HG02798 (cell line): ENCODE data around the gene GPR37.

ENCODE experiments used
- ATAC-seq: cut with Tn5 transposase; IDR thresholded peaks from one replicate; pipeline ENCODE4 v1.9.1; 2021; ENCODE audit warnings: mild to moderate bottlenecking; ENCODE audit not compliant: unreplicated experiment, poor library complexity

GPR37 gene, protein sequence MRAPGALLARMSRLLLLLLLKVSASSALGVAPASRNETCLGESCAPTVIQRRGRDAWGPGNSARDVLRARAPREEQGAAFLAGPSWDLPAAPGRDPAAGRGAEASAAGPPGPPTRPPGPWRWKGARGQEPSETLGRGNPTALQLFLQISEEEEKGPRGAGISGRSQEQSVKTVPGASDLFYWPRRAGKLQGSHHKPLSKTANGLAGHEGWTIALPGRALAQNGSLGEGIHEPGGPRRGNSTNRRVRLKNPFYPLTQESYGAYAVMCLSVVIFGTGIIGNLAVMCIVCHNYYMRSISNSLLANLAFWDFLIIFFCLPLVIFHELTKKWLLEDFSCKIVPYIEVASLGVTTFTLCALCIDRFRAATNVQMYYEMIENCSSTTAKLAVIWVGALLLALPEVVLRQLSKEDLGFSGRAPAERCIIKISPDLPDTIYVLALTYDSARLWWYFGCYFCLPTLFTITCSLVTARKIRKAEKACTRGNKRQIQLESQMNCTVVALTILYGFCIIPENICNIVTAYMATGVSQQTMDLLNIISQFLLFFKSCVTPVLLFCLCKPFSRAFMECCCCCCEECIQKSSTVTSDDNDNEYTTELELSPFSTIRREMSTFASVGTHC

DNA sequence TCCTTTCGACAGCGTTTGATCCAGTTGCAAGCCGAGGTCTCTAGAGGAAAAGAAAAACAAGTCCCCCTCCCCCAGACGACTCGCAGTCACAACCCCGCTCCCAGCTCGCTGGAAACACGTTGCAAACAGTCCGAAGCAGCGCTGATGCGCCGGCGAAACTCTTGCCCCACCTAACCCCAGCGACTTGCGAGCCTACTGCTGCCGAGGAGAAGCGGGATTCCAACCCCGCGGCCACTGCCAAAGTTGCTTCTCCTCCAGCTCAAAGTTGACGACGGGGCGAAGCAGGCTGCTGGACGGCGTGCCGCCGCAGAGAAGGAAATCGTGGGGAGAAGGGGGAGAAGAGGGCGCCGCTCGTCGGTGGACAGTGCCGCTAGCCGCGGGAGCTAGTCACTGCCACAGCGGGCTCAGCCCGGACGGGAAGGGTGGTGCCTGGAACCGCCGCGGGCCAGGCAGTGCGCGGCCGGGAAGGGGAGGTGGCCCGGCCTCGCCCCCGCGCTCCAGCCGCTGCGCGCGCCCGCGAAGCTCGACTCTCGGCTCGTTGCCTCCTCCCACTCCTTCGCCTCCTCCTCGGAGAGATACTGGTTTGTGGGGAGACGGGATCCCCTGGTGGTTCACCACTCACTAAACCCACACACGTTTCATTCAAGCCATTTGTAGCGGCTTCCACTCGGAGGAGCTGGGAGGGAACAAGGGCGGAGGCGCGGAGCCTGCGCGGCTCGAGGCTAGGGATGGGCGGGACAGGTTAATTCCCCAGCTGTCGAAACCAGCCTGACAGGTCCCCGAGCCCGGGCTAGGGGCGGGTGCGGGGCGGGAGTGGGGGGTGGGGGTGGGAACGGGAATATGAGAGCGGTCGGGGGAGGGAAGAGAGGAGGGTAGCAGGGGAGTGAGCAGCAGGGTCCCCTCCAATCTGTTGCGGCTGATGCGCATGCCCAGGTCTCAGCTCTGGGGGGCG is at the start of gene GPR37:
Gene GPR37, minus strand, starts transcription at position 392 of the 952 bp plus-strand sequence. CDS start 816 bp downstream, outside the sequence.
- peak; percentile 77 for ATAC-seq

DNA sequence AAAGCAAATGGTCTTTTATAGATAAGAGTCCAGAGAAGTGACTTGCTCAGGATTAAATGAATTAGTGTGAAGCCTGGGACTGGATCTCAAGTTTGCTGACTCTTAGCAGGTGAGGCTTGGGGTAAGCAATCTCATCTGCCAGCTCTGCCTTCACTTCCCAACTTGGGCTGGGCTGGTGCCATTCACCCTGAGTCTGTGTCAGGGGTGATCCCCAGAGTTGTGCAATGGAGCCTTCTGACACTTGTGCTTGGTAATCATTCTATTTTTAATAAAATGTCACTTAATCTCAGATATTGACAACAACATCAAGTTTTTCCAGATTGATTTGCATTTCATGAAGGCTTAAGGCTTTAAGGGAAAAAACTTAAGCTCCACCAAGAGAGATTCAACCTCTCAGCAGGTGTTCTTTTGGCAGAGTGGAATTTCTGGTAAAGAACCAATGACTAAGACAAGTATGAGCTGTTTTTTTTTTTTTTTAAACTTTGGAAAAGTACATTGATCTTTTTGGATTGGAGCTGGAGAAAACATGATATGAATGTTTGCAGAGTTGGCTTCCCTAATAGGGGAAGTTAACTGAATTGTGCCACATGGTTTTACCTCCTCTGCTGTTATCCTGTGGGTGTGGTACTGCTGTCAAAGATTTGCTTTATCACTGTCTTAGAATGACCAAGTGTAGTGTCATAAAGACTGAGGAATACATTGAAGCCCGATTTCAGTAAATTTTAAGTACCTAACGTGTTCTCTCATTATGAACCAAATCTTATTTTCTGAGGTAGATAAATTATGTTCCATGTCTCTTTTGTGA is 48.6 kb upstream of the GPR37 start:
- no peak for ATAC-seq

DNA sequence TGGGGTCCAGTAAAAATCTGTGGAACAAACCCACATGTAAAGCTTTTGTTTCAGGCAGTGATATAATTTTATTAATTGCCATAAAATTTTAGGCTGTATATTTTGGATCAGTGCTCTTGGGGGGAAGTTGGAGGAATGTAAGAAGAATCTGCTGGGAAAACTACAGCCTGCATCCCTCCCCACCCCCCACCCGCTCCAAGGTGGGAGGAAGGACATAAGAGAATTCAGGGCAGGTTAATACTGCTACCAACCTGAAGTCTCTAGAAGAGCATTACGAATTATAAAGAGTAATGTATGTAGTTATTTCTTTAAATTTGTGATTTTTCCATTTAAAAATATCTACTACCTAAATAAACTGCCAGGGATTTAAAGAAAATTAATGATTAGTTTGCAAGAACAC is 47.2 kb upstream of the GPR37 start:
- ATAC-seq: no peak

DNA sequence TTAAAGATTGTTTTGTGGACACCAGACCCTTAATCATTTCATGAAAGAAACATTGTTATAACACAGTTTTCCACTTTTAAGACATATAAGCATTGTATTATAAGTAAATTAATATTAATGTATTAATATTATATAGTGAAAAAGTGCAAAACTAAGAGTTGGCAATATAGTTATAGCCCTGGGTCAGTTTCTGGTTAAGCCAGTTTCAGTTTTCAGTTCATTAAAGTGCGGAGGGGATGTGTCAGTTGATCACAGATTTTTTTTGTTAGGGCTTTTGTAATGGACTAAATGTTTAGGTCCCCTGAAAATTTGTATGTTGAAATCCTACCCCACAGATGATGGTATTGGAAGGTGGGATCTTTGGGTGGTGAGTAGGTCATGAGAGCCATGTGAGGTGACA is 45.7 kb upstream of the GPR37 start:
- no peak for ATAC-seq

DNA sequence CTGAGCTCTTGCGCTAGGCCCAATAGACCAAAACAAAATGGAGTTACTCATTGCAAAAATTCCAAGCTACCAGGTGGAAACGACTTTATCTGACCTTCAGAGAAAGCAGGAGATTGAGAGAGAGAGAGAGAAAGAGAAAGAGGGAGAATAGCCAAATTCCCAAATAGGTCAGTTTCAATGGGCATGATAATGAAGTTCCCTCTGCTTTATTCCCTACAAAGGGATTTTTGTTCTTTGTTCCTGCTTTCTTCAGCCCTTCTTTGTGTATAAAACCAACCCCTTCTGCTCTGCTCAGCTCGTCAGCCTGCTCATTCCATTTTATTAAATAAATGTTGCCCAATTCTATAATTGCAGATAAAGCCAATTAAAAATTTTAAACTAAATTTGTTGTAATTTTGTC is 45.0 kb upstream of the GPR37 start:
- no peak for ATAC-seq

DNA sequence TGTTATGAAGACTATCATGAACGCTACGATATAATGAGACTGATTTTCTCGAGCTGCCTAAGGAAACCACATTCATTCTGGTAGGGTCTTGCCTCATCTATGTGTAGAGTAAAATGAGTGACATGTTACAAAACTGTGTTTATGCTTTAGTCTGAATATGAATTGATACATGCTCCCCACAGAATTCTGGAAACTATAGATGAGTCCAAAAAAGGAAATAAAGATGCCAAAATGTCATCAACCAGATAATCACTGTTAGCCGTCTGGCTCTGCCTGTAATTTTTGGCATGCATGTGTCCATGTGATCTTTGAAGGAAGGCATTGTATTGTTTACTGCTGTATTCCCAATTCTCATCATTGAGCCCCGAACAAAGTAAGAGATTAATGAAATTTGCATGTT is 42.6 kb upstream of the GPR37 start:
- no peak for ATAC-seq

DNA sequence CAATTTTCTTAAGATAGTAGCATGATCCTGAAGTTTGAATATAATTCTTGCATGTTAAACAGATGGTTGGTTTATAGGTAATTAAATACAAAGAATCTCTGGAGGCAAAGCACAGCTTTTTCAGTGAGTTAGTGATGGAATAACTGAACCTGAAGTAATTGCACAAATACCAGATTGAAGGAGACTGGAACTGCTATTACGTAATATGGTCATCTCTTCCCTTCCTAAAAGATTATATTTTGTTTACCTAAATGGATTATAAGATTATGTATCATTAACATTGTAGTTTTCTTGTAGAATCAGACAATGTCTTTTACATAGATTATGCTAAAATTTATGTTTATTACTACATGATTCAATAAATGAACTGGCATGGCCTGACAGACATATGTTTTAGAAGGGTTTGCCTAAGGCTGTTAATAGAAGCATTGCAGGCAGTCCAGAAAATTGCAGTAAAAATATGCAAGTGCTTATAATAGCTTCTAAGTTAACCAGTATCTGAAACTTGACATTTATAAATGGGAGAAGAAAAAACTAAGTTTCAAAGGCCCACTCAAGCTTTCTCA is 35.8 kb upstream of the GPR37 start:
- no peak for ATAC-seq

DNA sequence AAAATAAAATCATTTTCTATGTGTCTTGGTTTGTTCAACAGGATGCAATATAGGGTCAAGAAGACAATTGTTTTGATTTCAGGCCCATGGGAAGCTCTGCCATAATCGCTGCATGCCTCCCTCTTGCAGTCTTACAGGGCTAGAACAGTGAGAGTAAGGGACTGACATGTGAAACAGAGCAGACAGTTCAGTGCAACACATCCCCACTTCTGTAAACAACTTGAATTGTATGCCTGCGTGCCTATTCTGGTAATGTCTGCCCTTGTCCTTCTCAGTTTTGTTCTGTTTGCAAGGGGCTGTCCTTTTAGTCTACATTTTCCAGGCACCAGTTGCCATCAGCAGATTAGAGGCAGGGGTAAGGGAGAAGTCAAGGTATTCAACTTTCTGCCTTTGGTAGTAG is 34.8 kb upstream of the GPR37 start:
- ATAC-seq: no peak

DNA sequence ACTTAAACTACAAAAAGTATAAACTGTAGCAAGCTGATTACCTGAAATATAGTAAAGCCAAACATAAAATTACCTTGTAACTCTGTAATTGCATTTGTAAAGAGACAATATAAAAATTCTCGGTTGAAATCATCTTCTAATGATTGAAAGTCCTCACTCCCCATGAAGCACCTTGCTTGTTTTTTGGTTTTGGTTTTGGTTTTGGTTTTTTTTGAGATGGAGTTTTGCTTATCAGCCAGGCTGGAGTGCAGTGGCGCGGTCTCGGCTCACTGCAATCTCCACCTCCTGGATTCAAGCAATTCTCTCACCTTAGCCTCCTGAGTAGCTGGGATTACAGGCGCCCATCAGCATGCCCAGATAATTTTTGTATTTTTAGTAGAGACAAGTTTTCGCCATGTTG is 33.9 kb upstream of the GPR37 start:
- ATAC-seq: no peak

DNA sequence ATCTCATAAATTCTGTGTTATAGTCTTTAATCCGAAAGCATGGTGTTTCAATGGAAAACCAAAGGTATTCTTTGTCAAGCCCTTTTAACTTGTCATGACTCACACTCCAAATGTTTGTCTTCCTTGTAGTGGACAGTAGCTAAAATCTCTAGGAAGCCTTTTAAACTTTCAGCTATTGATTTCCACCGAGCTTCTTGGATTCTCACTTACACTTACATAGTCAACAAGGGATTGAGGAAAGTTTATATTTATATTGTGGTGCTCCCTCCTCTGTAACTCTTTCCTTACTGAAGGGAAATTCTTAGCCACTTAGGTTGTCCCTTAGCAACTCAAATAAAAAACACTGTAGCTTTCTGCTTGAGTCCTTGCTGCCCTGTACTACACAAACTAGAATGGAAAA is 31.2 kb upstream of the GPR37 start:
- ATAC-seq: no peak

DNA sequence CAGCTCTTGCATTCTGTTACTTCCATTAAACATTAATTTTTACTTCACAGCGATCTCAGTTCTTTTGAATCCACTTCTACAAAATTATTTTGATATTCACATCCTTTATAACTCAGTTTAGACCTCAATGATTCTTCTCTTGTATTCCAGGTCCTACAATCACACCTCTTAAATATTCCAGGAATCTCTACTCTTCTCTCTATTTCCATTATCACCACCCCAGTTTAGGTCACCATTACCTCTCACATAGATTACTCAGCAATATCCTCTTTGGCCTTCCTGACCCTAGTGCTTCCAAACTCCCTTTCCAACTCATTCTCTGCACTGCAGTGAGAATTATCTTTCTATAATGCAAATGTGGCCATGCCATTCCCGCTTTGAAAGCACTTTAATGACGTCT is 27.1 kb upstream of the GPR37 start:
- no peak for ATAC-seq

DNA sequence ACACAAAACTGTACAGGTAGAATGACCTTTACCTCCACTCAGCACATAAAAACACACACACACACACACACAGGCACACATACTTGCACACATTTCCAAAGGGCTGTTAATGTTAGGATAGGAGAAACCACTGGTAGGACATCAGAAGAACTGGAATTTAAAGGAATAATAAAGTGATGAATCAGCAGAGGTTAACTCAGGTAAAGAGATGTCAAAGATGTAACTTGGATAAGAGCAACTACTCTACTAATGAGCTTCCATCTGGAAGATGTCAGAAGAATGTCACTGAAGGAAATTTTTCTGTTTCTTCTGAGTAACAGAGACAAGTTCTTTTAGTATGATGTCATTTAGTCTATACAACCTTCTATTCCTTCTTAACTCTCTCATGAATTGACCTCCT is 26.4 kb upstream of the GPR37 start:
- no peak for ATAC-seq

DNA sequence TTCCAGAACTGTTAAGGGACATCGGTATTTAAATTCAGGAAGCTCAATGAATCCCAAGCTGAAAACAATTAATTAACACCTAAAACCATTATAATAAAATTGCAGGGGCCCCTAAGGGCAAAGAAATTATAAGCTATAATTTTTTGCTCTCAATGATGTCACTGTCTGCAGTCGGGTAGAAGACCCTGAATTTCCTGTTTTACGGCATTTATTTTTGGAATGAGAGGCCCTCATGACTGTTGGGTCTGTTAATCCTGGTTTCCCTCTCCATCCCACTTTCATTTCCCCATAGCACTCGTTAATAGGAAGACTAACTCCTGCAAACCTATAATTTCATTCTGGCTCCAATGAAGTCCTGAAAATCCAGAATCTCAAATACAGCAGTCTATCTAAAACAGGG is 25.8 kb upstream of the GPR37 start:
- ATAC-seq: no peak

DNA sequence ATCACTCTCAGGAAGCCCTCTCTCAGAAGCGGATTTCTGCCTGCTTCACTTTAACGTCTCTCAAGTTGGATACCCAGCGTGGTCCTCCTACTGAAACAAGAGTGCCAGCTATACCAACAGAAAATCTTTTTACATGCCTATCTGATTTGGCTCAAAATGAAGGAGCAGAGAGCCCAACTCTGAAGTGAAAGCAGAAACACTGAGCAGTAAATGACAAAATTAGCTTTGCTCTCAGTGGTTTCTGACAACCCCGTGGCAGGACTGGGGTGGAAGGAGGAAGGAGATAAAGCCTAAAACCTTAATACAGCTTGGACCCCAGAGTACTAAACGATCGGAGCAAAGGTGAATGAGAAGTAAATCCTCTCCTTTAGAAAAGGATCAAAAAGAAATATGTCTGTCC is 25.1 kb upstream of the GPR37 start:
- ATAC-seq: peak; percentile 49

DNA sequence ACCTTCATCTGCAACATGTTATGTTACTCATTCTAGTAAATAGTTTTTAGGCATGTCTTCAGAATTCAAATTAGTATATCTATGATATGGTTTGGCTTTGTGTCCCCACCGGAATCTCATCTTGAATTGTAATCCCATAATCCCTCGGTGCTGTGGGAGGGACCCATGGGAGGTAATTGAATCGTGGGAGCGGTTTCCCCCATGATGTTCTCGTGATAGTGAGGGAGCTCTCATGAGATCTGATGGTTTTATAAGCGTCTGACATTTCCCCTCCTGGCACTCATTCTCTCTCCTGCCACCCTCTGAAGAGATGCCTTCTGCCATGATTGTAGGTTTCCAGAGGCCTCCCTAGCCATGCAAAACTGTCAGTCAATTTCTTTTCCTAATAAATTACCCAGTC is 20.4 kb upstream of the GPR37 start:
- no peak for ATAC-seq

DNA sequence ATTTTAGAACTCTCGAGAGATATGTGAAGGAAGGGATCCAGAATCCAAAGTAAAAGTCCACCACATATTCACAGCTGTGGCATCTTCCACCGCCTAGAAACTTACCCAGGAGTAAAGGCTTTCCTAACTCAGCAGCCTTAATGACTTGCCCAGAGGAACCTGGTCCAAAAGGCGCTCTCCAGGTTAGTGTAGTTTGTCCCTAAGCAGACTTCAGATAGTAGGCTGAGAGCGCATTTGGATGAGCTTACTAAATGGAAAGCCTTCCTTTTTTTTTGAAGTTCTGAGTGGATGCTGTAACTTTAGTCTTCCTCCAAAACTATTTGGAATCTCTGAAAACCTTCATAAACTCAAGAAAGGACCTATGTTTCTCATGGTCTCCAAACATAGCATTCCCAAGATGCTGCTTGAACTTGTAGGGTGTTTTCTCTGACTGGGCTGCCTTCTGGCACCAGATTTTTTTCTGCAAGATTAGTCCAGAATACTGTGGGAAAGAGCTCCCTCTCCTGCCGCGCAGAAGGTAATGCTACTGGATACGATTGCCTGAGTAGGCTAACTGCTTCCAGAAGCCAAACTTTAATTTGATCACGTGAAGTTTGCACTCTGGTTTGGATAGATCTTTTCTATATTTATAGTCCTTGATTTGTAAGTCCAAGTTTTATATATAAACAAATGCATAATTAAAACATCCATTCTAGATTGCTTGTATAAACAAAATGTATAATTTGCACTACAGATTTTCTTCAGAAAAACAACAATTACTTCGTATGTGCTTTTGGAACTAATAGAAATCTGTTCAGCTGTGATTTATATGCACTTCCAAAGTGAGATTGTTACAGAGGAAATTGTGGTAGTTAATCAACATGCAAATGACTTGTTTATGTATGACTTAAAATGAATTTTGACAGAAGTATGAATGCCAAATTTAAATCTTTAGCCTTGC is 19.6 kb upstream of the GPR37 start:
- ATAC-seq: no peak

DNA sequence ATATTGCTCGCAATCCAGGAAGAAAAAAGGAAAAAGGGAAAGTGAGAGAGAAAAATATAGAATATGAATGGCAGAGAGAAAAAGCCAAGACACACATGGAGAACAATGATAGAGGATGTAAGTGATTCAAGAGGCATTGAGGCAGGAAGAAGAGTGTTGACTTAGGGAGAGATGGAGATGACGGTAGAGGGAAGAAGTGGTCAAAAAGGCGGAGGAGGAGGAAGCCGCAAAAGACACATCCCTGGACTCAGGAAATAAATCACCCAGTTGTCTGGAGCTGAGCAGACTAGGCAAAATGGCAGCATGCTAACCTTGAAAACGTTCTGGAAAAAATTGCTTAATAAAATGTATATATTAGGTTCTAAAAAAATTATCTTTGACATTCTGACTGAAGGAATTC is 17.7 kb upstream of the GPR37 start:
- ATAC-seq: no peak

DNA sequence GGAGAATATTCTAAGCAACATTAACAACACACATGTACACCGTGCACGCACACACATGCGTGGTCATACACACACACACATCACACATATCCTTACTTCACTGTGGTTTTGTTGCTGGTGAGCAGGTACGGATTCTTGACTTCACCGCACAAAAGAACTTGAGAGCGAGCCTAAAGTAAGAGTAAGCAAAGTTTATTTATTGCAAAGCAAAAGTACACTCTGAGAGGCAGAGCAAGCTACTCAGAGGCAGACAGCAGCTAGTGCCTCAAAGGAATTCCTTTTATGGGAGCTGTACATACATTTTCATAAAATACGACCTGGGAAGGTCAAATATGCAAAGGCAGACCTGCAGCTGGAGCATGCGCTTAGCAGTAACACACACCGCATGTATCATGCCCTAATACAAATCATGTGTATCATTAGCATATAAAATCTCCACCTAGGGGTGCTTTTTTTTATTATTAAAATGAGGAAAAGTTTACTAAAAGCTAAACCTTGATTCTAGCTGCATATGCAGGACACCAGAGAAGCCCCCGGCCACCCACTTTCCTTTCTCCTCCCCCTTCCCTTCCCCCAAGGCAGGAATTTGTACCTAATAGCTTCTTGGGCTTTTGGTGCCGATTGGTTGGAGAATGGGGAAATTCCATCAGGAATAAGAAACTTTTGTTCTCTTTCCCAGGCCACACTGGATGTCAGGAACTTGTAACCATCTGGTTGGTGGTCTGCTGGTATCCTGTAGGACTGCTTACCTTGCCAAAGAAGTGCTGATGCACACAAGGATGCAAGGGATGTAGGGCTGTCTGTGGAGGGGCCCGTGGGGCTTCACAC is 16.5 kb upstream of the GPR37 start:
- no peak for ATAC-seq
